Nephron progenitor cell (in vitro differentiated cells): ENCODE results near the gene MBNL2.

Source experiments
- DNase-seq: peaks from one replicate; pipeline ENCODE4 v3.0.0; 2021
- H3K27ac Mint-ChIP-seq: 2 replicates; pipeline ENCODE4 v1.8.0; 2021; ENCODE audit warnings: mild to moderate bottlenecking, moderate library complexity, mixed read lengths
- H3K27me3 Mint-ChIP-seq: 2 replicates; pipeline ENCODE4 v1.8.0; 2021; ENCODE audit warnings: mild to moderate bottlenecking, low read depth, mixed read lengths; ENCODE audit not compliant: poor library complexity
- H3K36me3 Mint-ChIP-seq: 2 replicates; pipeline ENCODE4 v1.8.0; 2021; ENCODE audit warnings: low read depth, mixed read lengths
- H3K4me1 Mint-ChIP-seq: 2 replicates; pipeline ENCODE4 v1.8.0; 2021; ENCODE audit warnings: mixed read lengths
- H3K4me3 Mint-ChIP-seq: 2 replicates; pipeline ENCODE4 v1.8.0; 2021; ENCODE audit warnings: mild to moderate bottlenecking, moderate library complexity, mixed read lengths
- H3K9me3 Mint-ChIP-seq: 2 replicates; pipeline ENCODE4 v1.8.0; 2021; ENCODE audit warnings: mild to moderate bottlenecking, moderate library complexity, mixed read lengths
- CTCF ChIP-seq: fragments of 200-600 bp; sonication (generic); IDR thresholded peaks from 2 replicates; pipeline ENCODE4 v1.5.0; 2021; ENCODE audit warnings: antibody characterized with exemption

Gene MBNL2

DNA sequence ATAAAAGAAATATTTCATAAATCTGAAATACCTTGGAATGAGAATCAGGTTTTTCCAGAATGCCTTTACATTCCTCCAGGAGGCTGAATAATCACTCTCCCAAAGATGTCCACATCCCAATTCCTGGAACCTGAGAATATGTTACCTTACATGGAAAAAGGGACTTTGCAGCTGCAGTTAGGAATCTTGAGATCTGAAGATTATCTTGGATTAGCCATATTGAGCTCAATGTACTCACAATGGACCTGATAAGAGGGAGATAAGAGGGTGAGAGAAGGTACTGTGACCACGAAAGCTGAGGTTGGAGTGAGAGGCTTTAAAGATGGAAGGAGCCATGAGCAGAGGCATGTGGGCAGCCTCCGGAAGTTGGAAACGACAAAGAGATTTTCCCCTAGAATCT, 36.8 kb upstream of the MBNL2 start:
- H3K36me3 Mint-ChIP-seq = no peaks in the 10 kb centered on the region
- H3K4me1 Mint-ChIP-seq = no peaks in the 10 kb centered on the region
- no peaks in the 10 kb centered on the region for H3K9me3 Mint-ChIP-seq
- no peak overlapping the region for H3K4me3 Mint-ChIP-seq
- no peak for DNase-seq
- H3K27me3 Mint-ChIP-seq = peaks cover 7% of the 10 kb centered on the region
- no peak for TF ChIP-seq CTCF
- H3K27ac Mint-ChIP-seq = no peak overlapping the region

DNA sequence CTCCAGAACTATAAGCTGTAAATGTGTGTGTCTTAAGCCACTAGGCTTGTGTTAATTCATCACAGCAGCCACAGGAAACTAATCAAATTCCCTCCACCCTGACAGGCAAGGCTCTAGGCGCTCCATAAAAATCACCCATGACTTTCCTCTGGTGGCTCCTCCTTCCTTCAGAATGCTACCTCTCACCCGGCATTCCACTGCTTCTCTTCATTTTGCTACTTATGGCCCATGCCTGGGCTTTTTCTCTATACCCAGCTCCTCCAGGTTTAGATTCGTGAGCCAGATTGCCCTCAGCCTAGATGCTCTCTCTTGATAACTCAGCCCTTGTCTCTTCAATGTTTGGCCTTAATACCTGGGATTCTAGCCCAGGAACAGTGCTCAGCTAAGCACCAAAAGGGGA, 36.4 kb upstream of the MBNL2 start:
- no peaks in the 10 kb centered on the region for H3K4me1 Mint-ChIP-seq
- H3K9me3 Mint-ChIP-seq = no peaks in the 10 kb centered on the region
- TF ChIP-seq CTCF = no peak
- no peak overlapping the region for H3K27ac Mint-ChIP-seq
- no peak overlapping the region for H3K4me3 Mint-ChIP-seq
- DNase-seq = no peak
- peaks cover 7% of the 10 kb centered on the region for H3K27me3 Mint-ChIP-seq
- H3K36me3 Mint-ChIP-seq = no peaks in the 10 kb centered on the region

GRCh38 chr13:97188207-97188606, 33.9 kb upstream of the MBNL2 start:
- TF ChIP-seq CTCF = no peak
- DNase-seq = no peak
- H3K4me1 Mint-ChIP-seq = no peaks in the 10 kb centered on the region
- no peak overlapping the region for H3K4me3 Mint-ChIP-seq
- no peaks in the 10 kb centered on the region for H3K36me3 Mint-ChIP-seq
- no peaks in the 10 kb centered on the region for H3K9me3 Mint-ChIP-seq
- H3K27me3 Mint-ChIP-seq = peaks cover 3% of the 10 kb centered on the region
- H3K27ac Mint-ChIP-seq = no peak overlapping the region

- H3K4me1 Mint-ChIP-seq = no peaks in the 10 kb centered on the region
- H3K36me3 Mint-ChIP-seq = no peaks in the 10 kb centered on the region
- no peak overlapping the region for H3K4me3 Mint-ChIP-seq
- TF ChIP-seq CTCF = no peak
- no peaks in the 10 kb centered on the region for H3K27me3 Mint-ChIP-seq
- no peak for DNase-seq
- no peak overlapping the region for H3K27ac Mint-ChIP-seq
- no peaks in the 10 kb centered on the region for H3K9me3 Mint-ChIP-seq
Measured at GRCh38 chr13:97189928-97190327, 32.2 kb upstream of the MBNL2 start.

DNA sequence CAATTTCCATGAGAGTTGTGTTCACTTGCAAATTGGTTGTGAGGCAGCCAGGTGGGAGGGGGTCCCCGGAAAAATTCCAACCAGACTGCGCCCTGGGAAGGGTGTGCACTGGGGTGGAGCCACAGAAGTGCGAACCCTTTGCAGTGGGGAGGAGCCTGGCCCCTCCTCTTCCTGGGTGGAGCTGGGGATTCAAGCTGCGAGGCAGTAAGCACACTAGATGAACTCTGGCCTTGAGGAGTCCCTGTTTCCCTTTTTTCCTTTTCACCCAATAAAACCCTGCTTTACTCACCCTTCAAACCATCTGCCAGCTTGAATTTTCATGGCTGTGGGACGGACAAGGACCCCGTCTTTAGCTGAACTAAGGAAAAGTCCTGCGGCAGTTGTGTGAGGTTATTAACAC, 31.0 kb upstream of the MBNL2 start:
- no peaks in the 10 kb centered on the region for H3K27me3 Mint-ChIP-seq
- no peaks in the 10 kb centered on the region for H3K9me3 Mint-ChIP-seq
- no peaks in the 10 kb centered on the region for H3K36me3 Mint-ChIP-seq
- no peaks in the 10 kb centered on the region for H3K4me1 Mint-ChIP-seq
- no peak overlapping the region for H3K27ac Mint-ChIP-seq
- no peak for DNase-seq
- no peak overlapping the region for H3K4me3 Mint-ChIP-seq
- TF ChIP-seq CTCF = no peak

DNA sequence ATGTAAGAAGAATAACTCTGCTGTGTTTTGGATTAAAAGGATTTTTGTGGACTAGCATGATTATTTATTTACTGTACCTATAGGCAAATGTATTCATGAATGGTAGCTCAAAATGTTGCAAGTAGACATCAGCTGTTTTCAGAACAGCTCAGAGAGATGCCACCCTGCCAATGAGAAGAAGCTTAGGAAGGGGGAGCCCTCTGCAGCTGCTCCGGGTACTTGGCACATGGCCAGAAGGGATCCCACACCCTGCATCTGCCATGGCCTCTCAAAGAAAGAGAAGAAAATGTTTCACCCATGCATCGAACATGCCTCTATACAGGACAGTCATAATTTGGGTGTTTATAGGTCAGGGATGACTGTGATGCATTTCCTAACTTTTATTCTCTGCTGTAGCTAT, 30.5 kb upstream of the MBNL2 start:
- Mint-ChIP-seq H3K4me1 (no peaks in the 10 kb centered on the region), H3K36me3 (no peaks in the 10 kb centered on the region), H3K27me3 (no peaks in the 10 kb centered on the region), H3K9me3 (no peaks in the 10 kb centered on the region), H3K27ac (no peak overlapping the region), H3K4me3 (no peak overlapping the region)
- DNase-seq = no peak
- TF ChIP-seq CTCF = no peak
